Osteoblast (primary cell): ENCODE measurements around the gene FAM209A. TPM values are rescaled to one million over a fixed set of nuclear protein-coding genes. Genes with fewer than 3 reads are reported as not detected.
"Not testable (repeated sequence)": the region's sequence is repeated elsewhere in the genome, so short reads cannot be mapped to it uniquely, and the experiment has no call there.

ENCODE experiments used
- DNase-seq: peaks from one replicate; pipeline ENCODE4 v3.0.0; 2011; ENCODE audit warnings: low spot score, mixed read lengths; ENCODE audit not compliant: insufficient read length; ENCODE audit errors: missing footprints
- H2AFZ ChIP-seq: 2 replicates; pipeline ENCODE4 v1.6.0; 2011; ENCODE audit warnings: mild to moderate bottlenecking, low read length
- H3K27ac ChIP-seq: 2 replicates; pipeline ENCODE4 v1.5.1; 2011; ENCODE audit warnings: mild to moderate bottlenecking, low read depth, low read length, moderate library complexity
- H3K27me3 ChIP-seq: 2 replicates; pipeline ENCODE4 v1.6.0; 2012; ENCODE audit warnings: mild to moderate bottlenecking, control low read depth, inconsistent platforms, low read length, moderate library complexity; ENCODE audit not compliant: insufficient read depth
- H3K36me3 ChIP-seq: 2 replicates; pipeline ENCODE4 v1.5.1; 2011; ENCODE audit warnings: mild to moderate bottlenecking, low read length, control low read depth, moderate library complexity; ENCODE audit not compliant: insufficient read depth
- H3K4me1 ChIP-seq: 2 replicates; pipeline ENCODE4 v1.5.1; 2011; ENCODE audit warnings: mild to moderate bottlenecking, low read length, control low read depth, moderate library complexity; ENCODE audit not compliant: insufficient read depth
- H3K4me2 ChIP-seq: 2 replicates; pipeline ENCODE4 v1.6.0; 2011; ENCODE audit warnings: mild to moderate bottlenecking, low read length; ENCODE audit not compliant: insufficient read depth
- H3K4me3 ChIP-seq: fragments of 200-600 bp; sonication (generic); 3 replicates; pipeline ENCODE4 v1.5.1; 2012; ENCODE audit warnings: mild to moderate bottlenecking, low read length, inconsistent platforms; ENCODE audit not compliant: insufficient read depth
- H3K79me2 ChIP-seq: 2 replicates; pipeline ENCODE4 v1.6.0; 2012; ENCODE audit warnings: mild to moderate bottlenecking, low read length, control low read depth, inconsistent platforms; ENCODE audit not compliant: insufficient read depth
- H3K9me3 ChIP-seq: 2 replicates; pipeline ENCODE4 v1.5.1; 2011; ENCODE audit warnings: low read depth, low read length, control low read depth
- H4K20me1 ChIP-seq: 2 replicates; pipeline ENCODE4 v1.6.0; 2012; ENCODE audit warnings: mild to moderate bottlenecking, low read length, control low read depth; ENCODE audit not compliant: insufficient read depth
- total RNA-seq: library from RNA; depleted of rRNA; stranded (reverse); fragments of >200 nt; gene quantifications from 2 replicates; pipeline ENCODE4 v1.2.3, GENCODE V29; 2012
- TF ChIP-seq, protein P1 (sequence below): IDR thresholded peaks from 2 replicates; pipeline ENCODE4 v1.5.1; 2011; ENCODE audit warnings: mild to moderate bottlenecking, low read depth, low read length, moderate library complexity; ENCODE audit errors: extremely low read depth

FAM209A gene
- total RNA-seq, 1 donor: under 0.01 TPM

DNA sequence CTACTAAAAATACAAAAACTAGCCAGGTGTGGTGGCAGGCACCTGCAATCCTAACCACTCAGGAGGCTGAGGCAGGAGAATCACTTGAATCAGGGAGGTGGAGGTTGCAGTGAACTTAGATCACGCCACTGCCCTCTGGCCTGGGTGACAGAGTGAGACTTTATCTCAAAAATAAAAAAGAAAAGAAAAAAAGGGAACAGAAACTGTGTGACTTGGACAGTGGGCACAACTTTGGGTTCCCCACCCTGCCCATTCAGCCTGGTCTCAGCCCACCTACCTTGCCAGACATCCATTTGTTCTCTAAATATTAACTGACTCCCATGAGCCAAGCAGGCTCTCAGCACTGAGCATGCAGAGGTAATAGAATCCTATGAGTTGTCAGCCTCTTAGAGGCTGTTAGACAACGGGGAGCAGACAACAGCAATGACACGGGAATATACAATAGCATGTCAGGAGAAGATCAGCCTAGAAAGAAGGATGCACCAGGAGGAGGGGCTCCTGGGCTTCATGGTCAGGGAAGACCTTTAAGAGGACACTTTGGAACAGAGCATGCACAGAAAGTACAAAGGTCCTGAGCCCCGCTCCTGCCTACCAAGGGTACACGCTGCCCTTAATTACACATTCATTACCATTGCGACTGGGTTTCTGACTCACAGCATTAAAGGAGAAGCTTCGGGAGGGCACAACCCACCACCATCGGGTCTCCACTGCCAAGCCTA is 28.5 kb downstream of the FAM209A start:
- H2AFZ ChIP-seq: no peak overlapping the region
- no peak overlapping the region for H3K4me2 ChIP-seq
- no peak overlapping the region for H3K27ac ChIP-seq
- H3K79me2 ChIP-seq: no peaks in the 10 kb centered on the region
- H3K4me1 ChIP-seq: no peaks in the 10 kb centered on the region
- no peaks in the 10 kb centered on the region for H3K9me3 ChIP-seq
- no peaks in the 10 kb centered on the region for H3K27me3 ChIP-seq
- TF ChIP-seq, protein P1, sequence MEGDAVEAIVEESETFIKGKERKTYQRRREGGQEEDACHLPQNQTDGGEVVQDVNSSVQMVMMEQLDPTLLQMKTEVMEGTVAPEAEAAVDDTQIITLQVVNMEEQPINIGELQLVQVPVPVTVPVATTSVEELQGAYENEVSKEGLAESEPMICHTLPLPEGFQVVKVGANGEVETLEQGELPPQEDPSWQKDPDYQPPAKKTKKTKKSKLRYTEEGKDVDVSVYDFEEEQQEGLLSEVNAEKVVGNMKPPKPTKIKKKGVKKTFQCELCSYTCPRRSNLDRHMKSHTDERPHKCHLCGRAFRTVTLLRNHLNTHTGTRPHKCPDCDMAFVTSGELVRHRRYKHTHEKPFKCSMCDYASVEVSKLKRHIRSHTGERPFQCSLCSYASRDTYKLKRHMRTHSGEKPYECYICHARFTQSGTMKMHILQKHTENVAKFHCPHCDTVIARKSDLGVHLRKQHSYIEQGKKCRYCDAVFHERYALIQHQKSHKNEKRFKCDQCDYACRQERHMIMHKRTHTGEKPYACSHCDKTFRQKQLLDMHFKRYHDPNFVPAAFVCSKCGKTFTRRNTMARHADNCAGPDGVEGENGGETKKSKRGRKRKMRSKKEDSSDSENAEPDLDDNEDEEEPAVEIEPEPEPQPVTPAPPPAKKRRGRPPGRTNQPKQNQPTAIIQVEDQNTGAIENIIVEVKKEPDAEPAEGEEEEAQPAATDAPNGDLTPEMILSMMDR: no peak
- peak; percentile 19 for DNase-seq
- no peaks in the 10 kb centered on the region for H3K36me3 ChIP-seq
- H3K4me3 ChIP-seq: no peak overlapping the region
- H4K20me1 ChIP-seq: no peaks in the 10 kb centered on the region

- no peak overlapping the region for H3K27ac ChIP-seq
- H3K9me3 ChIP-seq: no peaks in the 10 kb centered on the region
- no peaks in the 10 kb centered on the region for H4K20me1 ChIP-seq
- TF ChIP-seq, protein P1: no peak
- peak overlapping the region; percentile 31 for H3K4me3 ChIP-seq
- peak; percentile 90 for DNase-seq
- peak overlapping the region; percentile 43 for H3K4me2 ChIP-seq
- H3K79me2 ChIP-seq: no peaks in the 10 kb centered on the region
- peaks cover 3% of the 10 kb centered on the region for H3K27me3 ChIP-seq
- no peaks in the 10 kb centered on the region for H3K4me1 ChIP-seq
- H2AFZ ChIP-seq: no peak overlapping the region
- H3K36me3 ChIP-seq: no peaks in the 10 kb centered on the region
These were observed 30.3 kb downstream of the FAM209A start for GRCh38 chr20:56554869-56555268.

DNA sequence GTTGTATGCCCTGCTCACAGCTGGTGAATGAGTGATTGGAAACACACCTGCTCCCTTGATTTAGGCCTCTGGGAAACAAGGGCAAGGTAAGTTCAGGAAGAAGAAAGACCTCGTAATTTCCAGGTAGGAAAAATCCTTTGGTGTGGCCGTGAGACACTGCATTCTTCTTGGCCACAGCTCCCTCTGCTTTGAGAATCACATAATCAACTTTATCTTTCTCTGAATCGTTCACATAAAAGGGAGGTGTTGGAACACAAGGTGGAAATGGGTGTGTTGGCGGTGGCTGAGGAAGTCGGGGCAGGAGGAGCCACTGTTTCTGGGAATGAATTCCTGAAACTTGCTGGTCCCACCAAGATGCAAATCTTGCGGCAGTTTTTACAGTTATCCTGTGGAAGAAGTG is 34.4 kb downstream of the FAM209A start:
- TF ChIP-seq, protein P1: no peak
- Histone ChIP-seq H3K27ac (no peak overlapping the region), H4K20me1 (no peaks in the 10 kb centered on the region), H3K4me1 (no peaks in the 10 kb centered on the region), H3K36me3 (no peaks in the 10 kb centered on the region), H3K4me3 (no peak overlapping the region), H3K9me3 (no peaks in the 10 kb centered on the region), H3K4me2 (no peak overlapping the region), H2AFZ (no peak overlapping the region), H3K79me2 (no peaks in the 10 kb centered on the region), H3K27me3 (peaks cover 3% of the 10 kb centered on the region)
- DNase-seq: no peak

DNA sequence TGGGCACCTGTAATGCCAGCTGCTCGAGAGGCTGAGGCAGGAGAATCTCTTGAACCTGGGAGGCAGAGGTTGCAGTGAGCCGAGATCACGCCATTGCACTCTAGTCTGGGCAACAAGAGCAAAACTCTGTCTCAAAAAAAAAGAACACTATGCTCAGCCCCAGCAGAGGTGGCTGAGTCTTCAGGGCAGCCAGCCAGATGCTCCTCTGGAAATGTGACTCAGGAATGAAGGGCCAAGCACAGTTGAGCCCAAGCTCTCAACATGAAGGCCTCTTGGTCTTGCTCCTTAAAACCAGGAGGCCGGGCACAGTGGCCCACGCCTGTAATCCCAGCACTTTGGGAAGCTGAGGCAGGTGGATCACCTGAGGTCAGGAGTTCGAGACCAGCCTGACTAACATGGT is 40.0 kb downstream of the FAM209A start:
- not testable (repeated sequence) for H3K4me1 ChIP-seq, H3K27me3 ChIP-seq, H3K4me2 ChIP-seq, DNase-seq, H3K36me3 ChIP-seq, H3K4me3 ChIP-seq, H3K27ac ChIP-seq, H4K20me1 ChIP-seq, H3K79me2 ChIP-seq, H2AFZ ChIP-seq, H3K9me3 ChIP-seq
